NK-92 treated with Interleukin-12 subunit alpha and Interleukin-12 subunit beta, amount 100 ng/mL, for 24 hours (cell line): Measurements from ENCODE around the gene IRF7.
"Not testable (repeated sequence)": the region's sequence is repeated elsewhere in the genome, so short reads cannot be mapped to it uniquely, and the experiment has no call there.

Experiments
- DNase-seq: peaks from one replicate; lab custom pipeline; 2025; lab: John Stamatoyannopoulos, UW

IRF7 gene

GRCh38 chr11:581342-581741 lies 34.4 kb downstream of the IRF7 start:
- no peak for DNase-seq

GRCh38 chr11:579830-580601 lies 35.7 kb downstream of the IRF7 start:
- no peak for DNase-seq

GRCh38 chr11:578276-579035 lies 37.3 kb downstream of the IRF7 start:
- no peak for DNase-seq

GRCh38 chr11:577611-577894 lies 38.2 kb downstream of the IRF7 start:
- DNase-seq: no peak

GRCh38 chr11:576811-577610 lies 38.7 kb downstream of the IRF7 start:
- DNase-seq: no peak

GRCh38 chr11:575996-576768 lies 39.6 kb downstream of the IRF7 start, which contains the start of gene PHRF1:
Gene PHRF1, plus strand, starts transcription at chr11:576470. Its CDS starts 5,043 bp downstream, at chr11:581513.
- peak; percentile 89 for DNase-seq

- DNase-seq: no peak
These were observed 40.3 kb downstream of the IRF7 start for GRCh38 chr11:575313-575995.

GRCh38 chr11:574632-575312 lies 41.0 kb downstream of the IRF7 start:
- no peak for DNase-seq

- not testable (repeated sequence) for DNase-seq
These were observed 41.6 kb downstream of the IRF7 start for GRCh38 chr11:574031-574570.

GRCh38 chr11:573146-573759 lies 42.5 kb downstream of the IRF7 start:
- DNase-seq: no peak

GRCh38 chr11:571802-572185 lies 44.0 kb downstream of the IRF7 start:
- no peak for DNase-seq

GRCh38 chr11:569158-569885 lies 46.4 kb downstream of the IRF7 start:
- no peak for DNase-seq

- DNase-seq: peak; percentile 72
These were observed 47.2 kb downstream of the IRF7 start for GRCh38 chr11:568306-569157.

- no peak for DNase-seq
These were observed 48.0 kb downstream of the IRF7 start for GRCh38 chr11:567629-568292.

- DNase-seq: no peak
These were observed 48.6 kb downstream of the IRF7 start for GRCh38 chr11:567011-567628.

GRCh38 chr11:565921-566509 lies 49.7 kb downstream of the IRF7 start:
- DNase-seq: no peak
